ENCODE data around the gene KLHL10.
"Not testable (repeated sequence)": the region's sequence is repeated elsewhere in the genome, so short reads cannot be mapped to it uniquely, and the experiment has no call there.

Gene KLHL10

GRCh38 chr17:41860254-41860931 is 22.8 kb downstream of the KLHL10 start:
- no peak for DNase-seq

- peak; percentile 2 for DNase-seq
These were observed 25.6 kb downstream of the KLHL10 start for GRCh38 chr17:41863074-41863848.

- no peak for DNase-seq
These were observed 26.8 kb downstream of the KLHL10 start for GRCh38 chr17:41864498-41864835.

- DNase-seq: peak; percentile 84
These were observed 27.4 kb downstream of the KLHL10 start, which contains the start of gene KLHL11 for GRCh38 chr17:41864836-41865595. TSS of gene KLHL11 (minus strand) at chr17:41865423. CDS start at chr17:41865370, 53 bp downstream.

GRCh38 chr17:41865596-41865893 is 27.9 kb downstream of the KLHL10 start:
- DNase-seq: no peak

GRCh38 chr17:41868568-41868967 is 30.9 kb downstream of the KLHL10 start:
- DNase-seq: no peak

- no peak for DNase-seq
These were observed 31.8 kb downstream of the KLHL10 start for GRCh38 chr17:41869426-41869825.

- DNase-seq: no peak
These were observed 32.5 kb downstream of the KLHL10 start for GRCh38 chr17:41870097-41870496.

- no peak for DNase-seq
These were observed 33.0 kb downstream of the KLHL10 start for GRCh38 chr17:41870627-41871026.

GRCh38 chr17:41871789-41872188 is 34.2 kb downstream of the KLHL10 start:
- DNase-seq: no peak

- DNase-seq: no peak
These were observed 36.1 kb downstream of the KLHL10 start for GRCh38 chr17:41873559-41874292.

GRCh38 chr17:41874293-41874670 is 36.7 kb downstream of the KLHL10 start:
- DNase-seq: not testable (repeated sequence)

GRCh38 chr17:41880130-41880529 is 42.5 kb downstream of the KLHL10 start:
- no peak for DNase-seq

GRCh38 chr17:41882756-41883155 is 45.1 kb downstream of the KLHL10 start:
- DNase-seq: no peak

- no peak for DNase-seq
These were observed 48.1 kb downstream of the KLHL10 start for GRCh38 chr17:41885733-41886132.

- no peak for DNase-seq
These were observed 50.8 kb downstream of the KLHL10 start for GRCh38 chr17:41888332-41888965.

GRCh38 chr17:41891135-41892020 is 53.8 kb downstream of the KLHL10 start:
- DNase-seq: no peak

- DNase-seq: no peak
These were observed 54.4 kb downstream of the KLHL10 start for GRCh38 chr17:41892021-41892376.

- no peak for DNase-seq
These were observed 55.8 kb downstream of the KLHL10 start for GRCh38 chr17:41893384-41893783.

- no peak for DNase-seq
These were observed 57.2 kb downstream of the KLHL10 start for GRCh38 chr17:41894791-41895331.

GRCh38 chr17:41895617-41896016 is 58.0 kb downstream of the KLHL10 start:
- no peak for DNase-seq

Measured in activated effector memory CD4-positive, alpha-beta T cell treated with Interleukin-2 at 50 U/mL for 16 hours (primary cell).